Thoracic aorta (tissue), 2 donors: ENCODE data around the gene CTSH. TPM values are rescaled to one million over a fixed set of nuclear protein-coding genes. Genes with fewer than 3 reads are reported as not detected.

Experiments used
- ATAC-seq: fragments of 150-250 bp; one replicate; pipeline ENCODE4 v1.8.0; 2017; ENCODE audit warnings: low read depth; ENCODE audit not compliant: insufficient number of reproducible peaks, low FRiP score
- DNase-seq: peaks from one replicate; pipeline ENCODE4 v3.0.0-alpha.2; 2020; ENCODE audit warnings: low spot score
- H3K27ac ChIP-seq, 2 donors: fragments of 200-600 bp; sonication (generic); 1 replicate in 1 of 2; 2 replicates in 1 of 2; pipeline ENCODE4 v1.5.1; 2016; ENCODE audit warnings: mild to moderate bottlenecking in 2 of 2, moderate library complexity in 2 of 2
- H3K27me3 ChIP-seq: fragments of 200-600 bp; sonication (generic); replicated peaks from 2 replicates; pipeline ENCODE4 v1.6.0; 2016; ENCODE audit warnings: mild to moderate bottlenecking; ENCODE audit not compliant: insufficient read depth
- H3K36me3 ChIP-seq: fragments of 200-600 bp; sonication (generic); one replicate; pipeline ENCODE4 v1.5.1; 2016
- H3K4me1 ChIP-seq, 2 donors: fragments of 200-600 bp; sonication (generic); 1 replicate in 1 of 2; 2 replicates in 1 of 2; pipeline versions ENCODE4 v1.5.1 to v1.6.0; 2016; ENCODE audit warnings: low read depth in 2 of 2, mild to moderate bottlenecking in 1 of 2; ENCODE audit not compliant: control insufficient read depth in 1 of 2
- H3K4me3 ChIP-seq: fragments of 200-600 bp; sonication (generic); 2 replicates; pipeline ENCODE4 v1.5.1; 2016; ENCODE audit warnings: mild to moderate bottlenecking
- H3K9me3 ChIP-seq: fragments of 200-600 bp; sonication (generic); 2 replicates; pipeline ENCODE4 v1.5.1; 2016
- total RNA-seq, 2 donors: library from RNA; depleted of rRNA; stranded (reverse); fragments of >200 nt; gene quantifications; one replicate each; pipeline versions ENCODE4 v1.1.0 to v1.2.3, GENCODE V29; 2016
- TF ChIP-seq, protein P1 (sequence below): fragments of 200-600 bp; sonication (generic); IDR thresholded peaks from one replicate; pipeline ENCODE4 v1.5.1; 2019; ENCODE audit warnings: antibody characterized with exemption

Gene CTSH
- total RNA-seq, 2 donors from 2014 or later: 136 to 149 TPM

DNA sequence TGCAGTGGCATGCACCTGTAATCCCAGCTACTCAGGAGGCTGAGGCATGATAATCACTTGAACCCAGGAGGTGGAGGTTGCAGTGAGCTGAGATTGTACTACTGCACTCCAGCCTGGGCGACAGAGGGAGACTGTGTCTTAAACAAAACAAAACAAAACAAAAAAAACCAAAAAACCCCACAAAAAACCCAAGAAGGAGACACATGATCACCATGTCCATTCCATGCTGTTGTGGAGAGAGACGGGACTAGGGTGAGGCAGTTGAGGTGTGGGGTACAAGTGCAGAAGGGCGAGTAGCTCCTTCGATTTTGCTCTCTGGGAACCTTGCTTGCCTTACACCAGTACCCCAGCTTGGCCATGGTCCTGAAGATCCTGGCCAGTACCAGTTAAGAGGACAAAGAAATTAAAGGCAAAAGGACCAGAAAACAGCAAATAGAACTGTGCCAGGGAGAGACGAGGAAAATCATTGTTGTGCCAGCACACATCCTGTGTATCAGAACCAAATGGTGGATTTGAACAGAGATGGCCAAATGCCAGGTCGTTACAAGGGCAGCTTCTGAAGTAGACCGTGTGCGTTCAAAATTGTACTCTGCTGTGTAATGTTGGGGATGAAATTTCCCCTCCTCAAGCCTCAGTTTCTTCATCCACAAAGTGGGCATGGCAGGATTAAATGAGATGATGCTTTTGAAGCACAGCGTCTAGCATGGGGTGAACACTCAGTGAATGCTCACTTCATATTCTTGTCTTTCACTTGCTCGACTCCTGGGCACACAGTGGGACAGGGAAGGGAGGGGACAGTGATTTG lies 42.9 kb upstream of the CTSH start:
- Histone ChIP-seq H3K27ac (peak overlapping the region in 1 of 2 donors; percentile 45), H3K4me3 (no peak overlapping the region), H3K4me1 (peaks cover 11% of the 10 kb centered on the region in 2 donors), H3K27me3 (no peaks in the 10 kb centered on the region), H3K9me3 (no peaks in the 10 kb centered on the region), H3K36me3 (no peaks in the 10 kb centered on the region)
- no peak for DNase-seq
- no peak for ATAC-seq
- TF ChIP-seq, protein P1, sequence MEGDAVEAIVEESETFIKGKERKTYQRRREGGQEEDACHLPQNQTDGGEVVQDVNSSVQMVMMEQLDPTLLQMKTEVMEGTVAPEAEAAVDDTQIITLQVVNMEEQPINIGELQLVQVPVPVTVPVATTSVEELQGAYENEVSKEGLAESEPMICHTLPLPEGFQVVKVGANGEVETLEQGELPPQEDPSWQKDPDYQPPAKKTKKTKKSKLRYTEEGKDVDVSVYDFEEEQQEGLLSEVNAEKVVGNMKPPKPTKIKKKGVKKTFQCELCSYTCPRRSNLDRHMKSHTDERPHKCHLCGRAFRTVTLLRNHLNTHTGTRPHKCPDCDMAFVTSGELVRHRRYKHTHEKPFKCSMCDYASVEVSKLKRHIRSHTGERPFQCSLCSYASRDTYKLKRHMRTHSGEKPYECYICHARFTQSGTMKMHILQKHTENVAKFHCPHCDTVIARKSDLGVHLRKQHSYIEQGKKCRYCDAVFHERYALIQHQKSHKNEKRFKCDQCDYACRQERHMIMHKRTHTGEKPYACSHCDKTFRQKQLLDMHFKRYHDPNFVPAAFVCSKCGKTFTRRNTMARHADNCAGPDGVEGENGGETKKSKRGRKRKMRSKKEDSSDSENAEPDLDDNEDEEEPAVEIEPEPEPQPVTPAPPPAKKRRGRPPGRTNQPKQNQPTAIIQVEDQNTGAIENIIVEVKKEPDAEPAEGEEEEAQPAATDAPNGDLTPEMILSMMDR: no peak

DNA sequence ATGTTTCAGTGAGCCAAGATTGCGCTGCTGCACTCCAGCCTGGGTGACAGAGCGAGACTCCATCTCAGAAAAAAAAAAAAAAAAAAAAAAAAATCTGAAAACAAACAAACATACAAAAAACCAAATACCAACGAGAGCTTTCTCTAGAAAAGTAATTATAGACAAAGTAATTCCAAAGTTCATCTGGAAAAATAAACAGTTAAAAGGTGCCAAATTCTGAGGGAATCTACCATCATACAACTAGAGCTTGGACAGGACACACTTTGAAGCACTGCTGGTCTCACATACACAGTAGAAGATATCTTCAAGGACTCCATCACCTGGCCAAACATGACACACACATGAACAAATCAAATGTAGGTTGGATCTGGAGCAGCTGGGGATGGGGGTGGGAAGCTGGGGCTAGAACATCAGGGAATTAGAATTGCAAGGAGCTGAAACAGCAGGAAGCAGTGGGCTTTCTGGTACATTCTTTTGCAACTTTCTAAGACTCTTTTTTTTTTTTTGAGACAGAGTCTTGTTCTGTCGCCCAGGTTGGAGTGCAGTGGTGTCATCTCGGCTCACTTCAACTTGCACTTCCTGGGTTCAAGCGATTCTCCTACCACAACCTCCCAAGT lies 41.1 kb upstream of the CTSH start:
- H3K4me3 ChIP-seq: no peak overlapping the region
- no peak for DNase-seq
- H3K9me3 ChIP-seq: no peaks in the 10 kb centered on the region

DNA sequence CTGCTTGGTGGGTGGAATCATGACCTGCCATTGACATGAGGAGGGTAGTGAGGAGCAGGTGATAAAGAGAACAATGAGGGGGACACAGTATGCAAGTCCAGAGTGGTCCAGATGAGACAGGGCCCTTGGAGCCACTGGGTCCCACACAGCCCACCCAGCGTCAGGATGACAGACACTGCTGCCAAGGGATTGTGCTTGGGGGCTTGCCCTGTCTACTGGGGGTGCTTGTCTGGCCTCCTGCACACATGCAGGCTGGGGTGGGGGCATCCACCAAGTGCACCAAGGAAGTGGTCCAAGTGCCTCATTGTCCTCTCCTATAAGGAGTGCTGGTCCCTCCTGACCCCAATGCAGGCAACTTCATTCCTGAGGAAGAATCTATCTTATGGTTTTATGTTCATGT lies 39.2 kb upstream of the CTSH start:
- Histone ChIP-seq H3K4me1 (peaks cover 9 to 14% of the 10 kb centered on the region in 2 donors), H3K36me3 (no peaks in the 10 kb centered on the region), H3K27ac (no peak overlapping the region), H3K27me3 (no peaks in the 10 kb centered on the region), H3K9me3 (no peaks in the 10 kb centered on the region), H3K4me3 (no peak overlapping the region)
- TF ChIP-seq, protein P1: no peak
- DNase-seq (no peak), ATAC-seq (no peak)

More for the DNA sequence above, 41.1 kb upstream of the CTSH start:
- Histone ChIP-seq H3K4me1 (peaks cover 11% of the 10 kb centered on the region in 2 donors), H3K27me3 (no peaks in the 10 kb centered on the region), H3K36me3 (no peaks in the 10 kb centered on the region), H3K27ac (no peak overlapping the region)
- TF ChIP-seq, protein P1: no peak
- no peak for ATAC-seq

DNA sequence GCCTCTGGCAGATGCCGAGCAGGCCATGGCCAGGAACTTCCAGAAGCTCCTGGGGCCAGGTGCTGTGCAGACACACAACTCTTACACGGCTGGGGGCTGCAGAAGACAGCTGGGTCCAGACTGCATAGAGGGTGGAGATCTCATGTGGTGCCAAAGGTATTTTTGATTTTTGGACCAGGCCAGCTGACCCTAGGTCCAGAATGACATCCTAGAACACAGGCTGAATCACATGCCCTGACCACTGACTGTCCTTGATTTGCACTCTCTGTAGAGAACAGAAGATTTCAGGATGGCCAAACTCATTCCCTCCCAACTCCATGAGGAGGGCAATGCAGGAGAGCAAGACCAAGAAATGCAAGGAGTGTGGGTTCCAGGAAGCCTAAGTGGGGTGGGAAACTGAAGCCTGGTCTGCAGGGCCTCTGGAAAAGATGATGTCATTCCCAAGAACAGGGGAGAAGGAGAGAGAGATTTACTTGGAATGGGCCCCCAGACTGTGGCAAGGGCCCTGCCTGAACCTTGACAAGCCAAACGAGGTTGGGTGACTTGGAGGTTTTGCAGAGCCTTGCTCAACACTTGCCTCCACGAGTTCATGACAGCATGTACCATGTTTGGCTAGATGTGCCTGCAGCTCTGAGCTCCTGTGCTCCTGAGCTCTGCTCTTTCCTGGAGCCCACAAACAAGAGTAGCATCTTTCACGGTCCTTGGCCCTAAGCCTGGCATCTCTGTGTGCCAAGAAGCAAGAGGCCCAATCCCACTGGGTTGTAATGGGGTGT lies 38.5 kb upstream of the CTSH start:
- no peaks in the 10 kb centered on the region for H3K36me3 ChIP-seq
- DNase-seq (no peak), ATAC-seq (no peak)
- H3K9me3 ChIP-seq: no peaks in the 10 kb centered on the region
- peaks cover 3 to 9% of the 10 kb centered on the region in 2 donors for H3K4me1 ChIP-seq
- TF ChIP-seq, protein P1: no peak
- H3K27ac ChIP-seq: no peak overlapping the region
- no peaks in the 10 kb centered on the region for H3K27me3 ChIP-seq
- H3K4me3 ChIP-seq: no peak overlapping the region

DNA sequence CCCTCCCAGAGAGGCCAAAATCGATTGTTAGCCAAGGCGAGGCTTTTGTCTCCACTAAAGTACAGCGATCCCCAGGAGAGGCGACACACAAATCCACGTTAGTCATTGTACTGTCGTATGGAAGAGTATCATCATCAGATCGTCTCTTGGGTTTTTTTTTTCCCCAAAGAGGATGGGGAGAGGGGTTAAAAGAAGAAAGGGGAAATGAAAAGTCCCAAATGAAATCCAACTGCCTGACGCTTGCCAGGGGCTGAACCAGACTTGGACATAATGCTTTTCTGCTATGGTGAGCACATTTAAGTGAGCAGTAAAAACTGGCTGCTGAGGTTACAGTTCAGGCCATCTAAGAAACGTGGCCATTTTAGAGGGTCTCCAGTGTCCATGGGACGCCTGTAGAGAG lies 37.9 kb upstream of the CTSH start:
- no peaks in the 10 kb centered on the region for H3K36me3 ChIP-seq
- no peaks in the 10 kb centered on the region for H3K9me3 ChIP-seq
- ATAC-seq (no peak), DNase-seq (no peak)
- no peak overlapping the region for H3K27ac ChIP-seq
- TF ChIP-seq, protein P1: no peak
- H3K4me1 ChIP-seq: peaks cover 0 to 5% of the 10 kb centered on the region in 2 donors
- no peak overlapping the region for H3K4me3 ChIP-seq
- H3K27me3 ChIP-seq: no peaks in the 10 kb centered on the region
